OCI-LY7 (cell line): Measurements from ENCODE around the gene KATNAL2. TPM values are rescaled to one million over a fixed set of nuclear protein-coding genes. Genes with fewer than 3 reads are reported as not detected.

ENCODE experiments used
- BruUV-seq: library from RNA; stranded (reverse); fragments of 400-500 nt; replicated peaks from 2 replicates; lab custom pipeline; 2021; lab: Mats Ljungman, UMichigan
- CTCF ChIA-PET: fragments of 300-600 bp; sonication (Branson Sonifier 250); formaldehyde crosslinking; loops from one replicate; lab custom pipeline; 2022; ENCODE audit warnings: antibody characterized with exemption; ENCODE audit not compliant: unreplicated experiment; lab: Charles Lee
- POLR2A ChIA-PET: fragments of 300-600 bp; sonication (Branson Sonifier 250); formaldehyde crosslinking; loops from one replicate; lab custom pipeline; 2022; ENCODE audit warnings: antibody characterized with exemption; lab: Charles Lee
- DNase-seq: peaks from one replicate; pipeline ENCODE4 v3.0.0-alpha.2; 2015; ENCODE audit warnings: low spot score
- H2AFZ ChIP-seq: fragments of 200-600 bp; sonication (generic), shearing (Covaris generic); 2 replicates; pipeline ENCODE4 v1.6.1; 2014; ENCODE audit warnings: mild to moderate bottlenecking, antibody characterized with exemption, low read length, moderate library complexity
- H3K27ac ChIP-seq: fragments of 200-600 bp; sonication (generic); 2 replicates; pipeline ENCODE4 v1.5.1; 2014; ENCODE audit warnings: mixed run types, low read depth, mild to moderate bottlenecking, moderate library complexity, low read length, inconsistent platforms; ENCODE audit not compliant: poor library complexity, severe bottlenecking
- H3K36me3 ChIP-seq: fragments of 200-600 bp; sonication (generic); 2 replicates; pipeline ENCODE4 v1.6.1; 2014; ENCODE audit warnings: mild to moderate bottlenecking, antibody characterized with exemption, low read length, moderate library complexity, mixed read lengths; ENCODE audit not compliant: insufficient read depth
- H3K4me1 ChIP-seq: fragments of 200-600 bp; sonication (generic); 2 replicates; pipeline ENCODE4 v1.5.1; 2014; ENCODE audit warnings: mild to moderate bottlenecking, low read length; ENCODE audit not compliant: insufficient read depth, poor library complexity, severe bottlenecking
- H3K4me2 ChIP-seq: fragments of 200-600 bp; sonication (generic); 2 replicates; pipeline ENCODE4 v1.6.1; 2014; ENCODE audit warnings: mild to moderate bottlenecking, low read length
- H3K4me3 ChIP-seq: fragments of 200-600 bp; sonication (generic); 2 replicates; pipeline ENCODE4 v1.5.1; 2014; ENCODE audit warnings: mild to moderate bottlenecking, low read depth, low read length; ENCODE audit not compliant: poor library complexity, severe bottlenecking
- H3K79me2 ChIP-seq: fragments of 200-600 bp; sonication (generic); 2 replicates; pipeline ENCODE4 v1.6.1; 2016; ENCODE audit warnings: low read depth, mild to moderate bottlenecking, low read length, moderate library complexity, mixed read lengths; ENCODE audit not compliant: insufficient read depth
- H3K9me2 ChIP-seq: fragments of 200-600 bp; sonication (generic); 2 replicates; pipeline ENCODE4 v1.6.1; 2016; ENCODE audit warnings: mild to moderate bottlenecking, low read length, mixed read lengths; ENCODE audit not compliant: insufficient read depth
- H3K9me3 ChIP-seq: fragments of 200-600 bp; sonication (generic); 2 replicates; pipeline ENCODE4 v1.6.1; 2014; ENCODE audit warnings: mild to moderate bottlenecking, mixed run types, low read length, mixed read lengths
- H4K20me1 ChIP-seq: fragments of 200-600 bp; sonication (generic); 2 replicates; pipeline ENCODE4 v1.6.1; 2014; ENCODE audit warnings: mild to moderate bottlenecking, antibody characterized with exemption, low read length, moderate library complexity, mixed read lengths; ENCODE audit not compliant: insufficient read depth
- CTCF ChIP-seq: fragments of 200-600 bp; sonication (generic); conservative IDR thresholded peaks from 2 replicates; pipeline ENCODE4 v1.5.1; 2014; ENCODE audit warnings: mild to moderate bottlenecking, antibody characterized with exemption, low read length, moderate library complexity, mixed read lengths
- EZH2phosphoT487 ChIP-seq: fragments of 200-600 bp; sonication (generic); IDR thresholded peaks from 2 replicates; pipeline ENCODE4 v1.6.1; 2018; ENCODE audit warnings: low read depth, borderline replicate concordance, mild to moderate bottlenecking, mixed run types, antibody characterized with exemption, low read length, moderate library complexity, mixed read lengths
- intact Hi-C: fragments of 100-400 bp; cut with micrococcal nuclease; formaldehyde crosslinking; loops from one replicate; pipeline ENCODE4 v1.10.0; 2022; ENCODE audit not compliant: unreplicated experiment
- total RNA-seq, 2 experiments: library from RNA; depleted of rRNA in 1 of 2; stranded (reverse); fragments of >200 nt in 1 of 2; shearing (Covaris generic) in 1 of 2; gene quantifications; 2 replicates each; pipeline ENCODE4 v1.2.3, GENCODE V29; 2014 to 2022

Gene KATNAL2
- total RNA-seq, 2 experiments from 2014 or later: 5.7 to 16.1 TPM

DNA sequence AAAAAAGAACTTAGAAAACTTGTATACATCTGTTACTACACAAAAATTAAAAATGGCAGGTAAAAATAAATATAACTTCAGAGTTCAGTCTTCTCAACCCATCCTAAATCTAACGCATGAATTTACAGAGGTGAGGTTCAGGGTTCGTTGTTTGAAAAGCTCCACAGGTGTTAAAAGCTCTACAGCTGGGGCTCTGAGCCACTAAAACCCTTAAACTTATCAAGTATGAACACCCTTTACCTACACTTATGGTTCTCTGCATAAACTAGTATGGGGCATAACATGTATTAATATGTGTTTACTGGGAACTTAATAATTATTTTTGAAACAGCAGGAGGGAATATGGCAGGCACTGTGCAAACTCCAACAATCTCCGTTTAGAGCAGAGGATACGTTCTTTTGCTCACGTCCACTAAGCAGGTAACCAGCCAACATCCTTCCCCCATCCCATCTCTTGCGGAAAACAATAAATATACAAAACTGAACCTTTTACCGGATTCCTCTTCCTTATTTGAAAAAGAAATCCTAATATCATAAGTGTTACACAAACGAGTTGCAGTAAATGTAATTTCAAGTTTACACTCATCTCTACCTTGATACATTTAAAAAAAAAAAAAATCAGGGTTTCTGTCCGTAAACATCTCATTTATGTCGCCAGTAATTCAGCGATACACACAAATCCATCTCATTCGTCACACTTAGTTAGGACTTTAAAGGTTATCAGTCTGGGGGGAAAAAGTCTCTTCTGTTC, 1.4 kb upstream of the KATNAL2 start:
- Histone ChIP-seq H3K9me2 (no peaks in the 10 kb centered on the region), H3K36me3 (no peaks in the 10 kb centered on the region; the same call in 1 of the 2 replicates), H3K27ac (peak overlapping the region; percentile 65), H3K9me3 (no peaks in the 10 kb centered on the region), H2AFZ (no peak overlapping the region), H3K4me3 (peak overlapping the region; percentile 90), H3K79me2 (peaks cover 57% of the 10 kb centered on the region), H4K20me1 (peaks cover 20% of the 10 kb centered on the region; the same call in 1 of the 2 replicates), H3K4me2 (peak overlapping the region; percentile 93), H3K4me1 (peaks cover 12% of the 10 kb centered on the region)
- peak; percentile 12 for DNase-seq
- no TSS peak for BruUV-seq
- CTCF ChIA-PET: no interaction called here
- TF ChIP-seq EZH2phosphoT487 (no peak), CTCF (no peak)
- POLR2A ChIA-PET: interaction anchor here (0.7 kb wide), 3 partner anchors 170 to 1458 kb away, joined by 3 to 5 read pairs (median 3); no protein-coding TSS in a partner anchor
- intact Hi-C loops: no loop called here

DNA sequence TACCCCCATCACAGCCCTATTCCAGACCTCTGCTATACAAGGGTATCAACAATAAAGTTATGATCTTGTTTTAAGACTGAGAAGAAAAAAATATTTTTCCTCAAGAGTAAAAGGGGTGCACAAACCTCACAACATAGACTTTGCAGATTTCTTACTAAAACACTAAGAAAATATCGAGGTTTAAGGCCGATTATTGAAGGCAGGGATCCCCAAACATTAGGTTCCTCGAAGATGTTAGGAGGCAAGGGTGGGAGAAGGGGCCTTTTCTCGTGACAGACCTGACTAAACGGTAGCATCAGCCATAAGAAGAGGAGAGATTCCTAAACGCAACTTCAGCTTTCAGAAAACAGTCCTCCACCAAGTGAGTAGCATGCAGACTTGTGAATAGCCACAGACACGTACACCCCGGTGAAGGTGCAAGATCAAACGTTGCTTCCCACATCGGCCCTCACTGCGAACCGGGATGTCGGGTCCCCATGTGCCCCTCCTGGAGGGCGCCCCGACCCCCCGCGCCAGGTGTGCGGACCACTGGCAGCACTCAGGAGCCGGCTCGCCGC, 773 bp upstream of the KATNAL2 start:
- no peaks in the 10 kb centered on the region for H3K9me2 ChIP-seq
- no TSS peak for BruUV-seq
- intact Hi-C loops: no loop called here
- DNase-seq: peak; percentile 42
- peaks cover 12% of the 10 kb centered on the region for H3K4me1 ChIP-seq
- peak overlapping the region; percentile 90 for H3K4me3 ChIP-seq
- peak overlapping the region; percentile 65 for H3K27ac ChIP-seq
- TF ChIP-seq CTCF (no peak), EZH2phosphoT487 (no peak)
- H3K9me3 ChIP-seq: no peaks in the 10 kb centered on the region
- CTCF ChIA-PET: no interaction called here
- H3K79me2 ChIP-seq: peaks cover 50% of the 10 kb centered on the region
- no peak overlapping the region for H2AFZ ChIP-seq
- peak overlapping the region; percentile 93 for H3K4me2 ChIP-seq
- peaks cover 20% of the 10 kb centered on the region; the same call in 1 of the 2 replicates for H4K20me1 ChIP-seq
- POLR2A ChIA-PET: no interaction called here
- no peaks in the 10 kb centered on the region for H3K36me3 ChIP-seq
